Coronary artery (tissue), 2 donors: ENCODE data around the gene CBR3.

Experiments
- DNase-seq: peaks from one replicate; pipeline ENCODE4 v3.0.0-alpha.2; 2017; ENCODE audit warnings: low spot score
- H3K27ac ChIP-seq, 2 donors: fragments of 200-600 bp; sonication (generic); one replicate each; pipeline ENCODE4 v1.5.1; 2016 to 2019
- H3K4me3 ChIP-seq: fragments of 200-600 bp; sonication (generic); 2 replicates; pipeline ENCODE4 v1.5.1; 2016; ENCODE audit warnings: mild to moderate bottlenecking, moderate library complexity
- TF ChIP-seq, protein P1 (sequence below): fragments of 200-600 bp; sonication (generic); IDR thresholded peaks from one replicate; pipeline ENCODE4 v1.5.1; 2019; ENCODE audit warnings: antibody characterized with exemption

The CBR3 gene

GRCh38 chr21:36120304-36120888 lies 14.5 kb upstream of the CBR3 start:
- DNase-seq: no peak
- Histone ChIP-seq H3K27ac (no peak overlapping the region), H3K4me3 (no peak overlapping the region)
- TF ChIP-seq, protein P1, sequence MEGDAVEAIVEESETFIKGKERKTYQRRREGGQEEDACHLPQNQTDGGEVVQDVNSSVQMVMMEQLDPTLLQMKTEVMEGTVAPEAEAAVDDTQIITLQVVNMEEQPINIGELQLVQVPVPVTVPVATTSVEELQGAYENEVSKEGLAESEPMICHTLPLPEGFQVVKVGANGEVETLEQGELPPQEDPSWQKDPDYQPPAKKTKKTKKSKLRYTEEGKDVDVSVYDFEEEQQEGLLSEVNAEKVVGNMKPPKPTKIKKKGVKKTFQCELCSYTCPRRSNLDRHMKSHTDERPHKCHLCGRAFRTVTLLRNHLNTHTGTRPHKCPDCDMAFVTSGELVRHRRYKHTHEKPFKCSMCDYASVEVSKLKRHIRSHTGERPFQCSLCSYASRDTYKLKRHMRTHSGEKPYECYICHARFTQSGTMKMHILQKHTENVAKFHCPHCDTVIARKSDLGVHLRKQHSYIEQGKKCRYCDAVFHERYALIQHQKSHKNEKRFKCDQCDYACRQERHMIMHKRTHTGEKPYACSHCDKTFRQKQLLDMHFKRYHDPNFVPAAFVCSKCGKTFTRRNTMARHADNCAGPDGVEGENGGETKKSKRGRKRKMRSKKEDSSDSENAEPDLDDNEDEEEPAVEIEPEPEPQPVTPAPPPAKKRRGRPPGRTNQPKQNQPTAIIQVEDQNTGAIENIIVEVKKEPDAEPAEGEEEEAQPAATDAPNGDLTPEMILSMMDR: no peak

DNA sequence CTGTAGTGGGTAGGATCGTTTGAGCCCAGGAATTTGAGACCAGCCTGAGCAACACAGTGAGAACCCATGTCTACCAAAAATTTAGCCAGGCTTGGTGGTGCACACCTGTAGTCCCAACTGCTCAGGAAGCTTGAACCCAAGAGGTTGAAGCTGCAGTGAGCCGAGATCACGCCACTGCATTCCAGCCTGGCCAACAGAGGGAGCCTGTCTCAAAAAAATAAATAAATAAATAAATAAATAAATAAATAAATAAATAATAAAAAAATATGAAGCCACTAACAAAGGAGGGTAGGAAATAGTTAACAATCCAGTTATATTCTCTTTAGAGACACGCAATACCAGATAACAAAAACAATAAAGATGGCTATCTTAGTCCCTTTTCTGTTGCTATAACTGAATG lies 11.9 kb upstream of the CBR3 start:
- TF ChIP-seq, protein P1: peak; percentile 23
- Histone ChIP-seq H3K4me3 (no peak overlapping the region), H3K27ac (no peak overlapping the region)
- DNase-seq: no peak

- TF ChIP-seq, protein P1: no peak
- Histone ChIP-seq H3K27ac (no peak overlapping the region), H3K4me3 (no peak overlapping the region)
- no peak for DNase-seq
Observed at GRCh38 chr21:36124395-36124794, 10.5 kb upstream of the CBR3 start.

GRCh38 chr21:36125512-36126207 lies 9.2 kb upstream of the CBR3 start:
- TF ChIP-seq, protein P1: peak; percentile 90

DNA sequence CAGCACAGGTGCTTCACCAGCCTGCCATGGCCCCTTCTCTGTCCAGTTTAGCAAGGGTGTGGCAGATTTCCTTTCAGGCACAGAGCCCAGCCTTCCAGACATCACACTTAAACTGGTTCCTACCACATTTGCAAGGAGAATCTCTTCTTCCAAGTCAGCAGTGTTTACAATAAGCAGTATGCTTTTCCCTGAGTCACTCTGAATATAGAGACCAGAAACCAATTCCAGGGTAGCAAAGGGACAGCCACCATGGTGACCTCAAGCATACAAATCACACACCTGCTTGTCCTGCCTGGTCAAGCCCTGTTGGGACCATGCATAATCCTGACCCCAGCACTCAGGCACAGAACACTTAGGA lies 8.7 kb upstream of the CBR3 start:
- Histone ChIP-seq H3K27ac (no peak overlapping the region), H3K4me3 (no peak overlapping the region)
- TF ChIP-seq, protein P1: no peak
- DNase-seq: no peak

More at GRCh38 chr21:36125512-36126207, 9.2 kb upstream of the CBR3 start:
- Histone ChIP-seq H3K27ac (no peak overlapping the region), H3K4me3 (no peak overlapping the region)
- DNase-seq: no peak

GRCh38 chr21:36126621-36127110 lies 8.2 kb upstream of the CBR3 start:
- TF ChIP-seq, protein P1: no peak
- DNase-seq: no peak
- Histone ChIP-seq H3K27ac (no peak overlapping the region), H3K4me3 (no peak overlapping the region)
